Vagina (tissue), 2 donors: ENCODE measurements around the gene SLC22A4.

Experiments
- CTCF ChIP-seq, 3 experiments: fragments of 450-650 bp in 2 of 3; fragments of 200-600 bp in 1 of 3; sonication (generic) in 1 of 3; IDR thresholded peaks; one replicate each; pipeline ENCODE4 v1.5.1; 2017 to 2019; ENCODE audit warnings: antibody characterized with exemption in 3 of 3, mild to moderate bottlenecking in 2 of 3, moderate library complexity in 2 of 3
- POLR2A ChIP-seq, 2 donors: fragments of 450-650 bp; IDR thresholded peaks; one replicate each; pipeline ENCODE4 v1.6.1; 2017; ENCODE audit warnings: antibody characterized with exemption in 2 of 2, mild to moderate bottlenecking in 2 of 2, moderate library complexity in 2 of 2
- POLR2AphosphoS5 ChIP-seq, 2 donors: sonication (generic); formaldehyde crosslinking; IDR thresholded peaks; one replicate each; pipeline ENCODE4 v1.9.0; 2017; ENCODE audit warnings: antibody characterized with exemption in 2 of 2, mild to moderate bottlenecking in 2 of 2, low read depth in 1 of 2; ENCODE audit not compliant: insufficient read depth in 1 of 2

GRCh38 chr5:132358775-132359174 is 64.6 kb downstream of the SLC22A4 start:
- no peak for TF ChIP-seq POLR2A (IDR thresholded peaks at IDR 0.05)
- no peak for TF ChIP-seq CTCF (IDR thresholded peaks at IDR 0.05)
- TF ChIP-seq POLR2AphosphoS5 (IDR thresholded peaks at IDR 0.05; ENCODE audit: insufficient read depth in 1 of 2, low read depth in 1 of 2): no peak
